ENCODE results near the gene PAPLN.
"Not testable (repeated sequence)": the region's sequence is repeated elsewhere in the genome, so short reads cannot be mapped to it uniquely, and the experiment has no call there.

DNA sequence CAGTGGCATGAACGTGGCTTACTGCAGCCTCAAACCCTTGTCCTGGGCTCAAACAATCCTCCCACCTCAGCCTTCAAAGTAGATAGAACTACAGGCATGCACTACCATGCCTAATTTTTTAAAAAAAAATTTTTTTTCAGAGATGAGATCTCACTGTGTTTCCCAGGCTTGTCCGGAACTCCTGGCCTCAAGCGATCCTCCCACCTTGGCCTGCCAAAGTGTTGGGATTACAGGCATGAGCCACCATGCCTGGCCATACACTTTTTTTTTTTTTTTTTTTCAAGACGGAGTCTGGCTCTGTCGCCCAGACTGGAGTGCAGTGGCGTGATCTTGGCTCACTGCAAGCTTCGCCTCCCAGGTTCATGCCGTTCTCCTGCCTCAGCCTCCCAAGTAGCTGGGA is 43.0 kb upstream of the PAPLN start:
- TF ChIP-seq, protein P1, sequence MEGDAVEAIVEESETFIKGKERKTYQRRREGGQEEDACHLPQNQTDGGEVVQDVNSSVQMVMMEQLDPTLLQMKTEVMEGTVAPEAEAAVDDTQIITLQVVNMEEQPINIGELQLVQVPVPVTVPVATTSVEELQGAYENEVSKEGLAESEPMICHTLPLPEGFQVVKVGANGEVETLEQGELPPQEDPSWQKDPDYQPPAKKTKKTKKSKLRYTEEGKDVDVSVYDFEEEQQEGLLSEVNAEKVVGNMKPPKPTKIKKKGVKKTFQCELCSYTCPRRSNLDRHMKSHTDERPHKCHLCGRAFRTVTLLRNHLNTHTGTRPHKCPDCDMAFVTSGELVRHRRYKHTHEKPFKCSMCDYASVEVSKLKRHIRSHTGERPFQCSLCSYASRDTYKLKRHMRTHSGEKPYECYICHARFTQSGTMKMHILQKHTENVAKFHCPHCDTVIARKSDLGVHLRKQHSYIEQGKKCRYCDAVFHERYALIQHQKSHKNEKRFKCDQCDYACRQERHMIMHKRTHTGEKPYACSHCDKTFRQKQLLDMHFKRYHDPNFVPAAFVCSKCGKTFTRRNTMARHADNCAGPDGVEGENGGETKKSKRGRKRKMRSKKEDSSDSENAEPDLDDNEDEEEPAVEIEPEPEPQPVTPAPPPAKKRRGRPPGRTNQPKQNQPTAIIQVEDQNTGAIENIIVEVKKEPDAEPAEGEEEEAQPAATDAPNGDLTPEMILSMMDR (conservative IDR thresholded peaks at IDR 0.05; ENCODE audit: low read depth in 2 of 2): not testable (repeated sequence)
- TF ChIP-seq POLR2AphosphoS5 (IDR thresholded peaks at IDR 0.05; ENCODE audit: low read depth); STAT1 (IDR thresholded peaks at IDR 0.05; ENCODE audit: unreplicated experiment); CREB1 (CRISPR knock-in tag; IDR thresholded peaks at IDR 0.05; ENCODE audit: low read depth); EZH2 (IDR thresholded peaks at IDR 0.05; ENCODE audit: low read depth, unreplicated experiment): not testable (repeated sequence)

Data from GM23338 (cell line).